OCI-LY3 (cell line): ENCODE results near the gene HCN2.

ENCODE experiments used
- H2AFZ ChIP-seq: fragments of 200-600, 300-600 bp; shearing (Covaris generic); 2 replicates; pipeline ENCODE4 v1.6.0; 2014; ENCODE audit warnings: antibody characterized with exemption, low read depth, low read length
- H3K27ac ChIP-seq: fragments of 200-600, 300-600 bp; sonication (generic); 2 replicates; pipeline ENCODE4 v1.5.1; 2014; ENCODE audit warnings: mild to moderate bottlenecking, low read length, moderate library complexity, mixed read lengths
- H3K27me3 ChIP-seq: fragments of 200-600, 300-600 bp; sonication (generic); 2 replicates; pipeline ENCODE4 v1.6.1; 2014; ENCODE audit warnings: low read depth, low read length, mixed read lengths
- H3K36me3 ChIP-seq: fragments of 200-600, 300-600 bp; sonication (generic); replicated peaks from 2 replicates; pipeline ENCODE3; 2014; ENCODE audit warnings: low read depth, low read length, mixed read lengths
- H3K4me1 ChIP-seq: fragments of 300-600, 200-600 bp; sonication (generic); 2 replicates; pipeline ENCODE4 v1.6.1; 2014; ENCODE audit warnings: low read length, mixed read lengths
- H3K4me2 ChIP-seq: fragments of 200-600, 300-600 bp; sonication (generic); 2 replicates; pipeline ENCODE4 v1.6.1; 2014; ENCODE audit warnings: low read length, mixed read lengths
- H3K4me3 ChIP-seq: fragments of 300-600, 200-600 bp; sonication (generic); 2 replicates; pipeline ENCODE4 v1.5.1; 2014; ENCODE audit warnings: antibody characterized with exemption, mild to moderate bottlenecking, low read length, moderate library complexity
- H3K79me2 ChIP-seq: fragments of 300-600, 200-600 bp; shearing (Covaris generic); 2 replicates; pipeline ENCODE4 v1.6.1; 2014; ENCODE audit warnings: mild to moderate bottlenecking, low read length, mixed read lengths
- H3K9ac ChIP-seq: fragments of 300-600, 200-600 bp; shearing (Covaris generic); 2 replicates; pipeline ENCODE4 v1.6.0; 2014; ENCODE audit warnings: mild to moderate bottlenecking, low read length, moderate library complexity
- H3K9me3 ChIP-seq: fragments of 200-600, 300-600 bp; shearing (Covaris generic); 2 replicates; pipeline ENCODE4 v1.6.1; 2014; ENCODE audit warnings: low read length, mixed read lengths; ENCODE audit not compliant: insufficient read depth
- H4K20me1 ChIP-seq: fragments of 200-600, 300-600 bp; sonication (generic); 2 replicates; pipeline ENCODE4 v1.6.1; 2016; ENCODE audit warnings: low read length, mixed read lengths; ENCODE audit not compliant: insufficient read depth
- EZH2phosphoT487 ChIP-seq: fragments of 200-600 bp; shearing (Covaris generic); IDR thresholded peaks from 2 replicates; pipeline ENCODE4 v1.6.1; 2018; ENCODE audit warnings: antibody characterized with exemption, mixed run types, low read depth
- TF ChIP-seq, protein P1 (sequence below): fragments of 200-600, 300-600 bp; sonication (generic); IDR thresholded peaks from 2 replicates; pipeline ENCODE4 v1.5.1; 2014; ENCODE audit warnings: antibody characterized with exemption, low read length, low read depth

Gene HCN2

DNA sequence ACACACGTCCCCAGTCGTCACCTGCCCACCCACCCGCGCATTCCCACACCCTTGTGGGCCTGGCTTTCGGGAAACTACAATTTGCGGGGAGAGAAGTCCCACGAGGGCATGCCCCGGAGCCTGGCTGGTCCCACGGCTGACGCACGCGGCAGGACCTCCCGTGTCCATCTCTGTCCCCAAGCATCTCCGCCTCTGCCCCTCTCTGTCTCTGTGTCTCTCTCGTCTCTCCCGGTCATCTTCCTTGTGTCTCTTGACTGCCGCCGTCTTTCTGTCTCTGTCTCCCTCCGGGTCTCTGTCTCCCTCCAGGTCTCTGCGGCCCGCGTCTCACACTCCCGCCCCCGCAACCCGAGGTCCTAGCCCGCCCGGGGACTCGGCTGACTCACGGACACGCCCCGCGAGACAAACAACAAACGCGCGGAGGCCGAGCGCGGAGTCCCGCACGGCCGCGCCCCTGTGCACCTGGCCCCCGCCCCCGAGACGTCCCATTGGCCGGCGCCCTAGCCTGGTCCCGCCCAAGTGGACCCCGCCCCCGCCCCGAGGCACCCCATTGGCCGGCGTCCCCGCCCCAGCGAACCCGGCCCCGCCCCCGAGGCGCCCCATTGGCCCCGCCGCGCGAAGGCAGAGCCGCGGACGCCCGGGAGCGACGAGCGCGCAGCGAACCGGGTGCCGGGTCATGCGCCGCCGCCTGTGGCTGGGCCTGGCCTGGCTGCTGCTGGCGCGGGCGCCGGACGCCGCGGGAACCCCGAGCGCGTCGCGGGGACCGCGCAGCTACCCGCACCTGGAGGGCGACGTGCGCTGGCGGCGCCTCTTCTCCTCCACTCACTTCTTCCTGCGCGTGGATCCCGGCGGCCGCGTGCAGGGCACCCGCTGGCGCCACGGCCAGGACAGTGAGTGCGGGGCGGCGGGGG lies 49.8 kb downstream of the HCN2 start, which contains the start of gene FGF22:
Gene FGF22, plus strand, starts transcription at position 627 of the 908 bp plus-strand sequence. Its CDS starts 47 bp downstream, at position 674.
- Histone ChIP-seq H3K79me2 (no peaks in the 10 kb centered on the region), H3K27me3 (no peaks in the 10 kb centered on the region), H3K27ac (no peak within 1 kb of the TSS), H3K4me3 (no peak within 1 kb of the TSS), H3K9ac (no peak within 1 kb of the TSS), H3K9me3 (no peaks in the 10 kb centered on the region), H2AFZ (no peak within 1 kb of the TSS), H4K20me1 (no peaks in the 10 kb centered on the region), H3K4me1 (no peaks in the 10 kb centered on the region), H3K36me3 (peaks cover 5% of the 10 kb centered on the region), H3K4me2 (no peak within 1 kb of the TSS)
- TF ChIP-seq EZH2phosphoT487, result no peak
- TF ChIP-seq, protein P1, sequence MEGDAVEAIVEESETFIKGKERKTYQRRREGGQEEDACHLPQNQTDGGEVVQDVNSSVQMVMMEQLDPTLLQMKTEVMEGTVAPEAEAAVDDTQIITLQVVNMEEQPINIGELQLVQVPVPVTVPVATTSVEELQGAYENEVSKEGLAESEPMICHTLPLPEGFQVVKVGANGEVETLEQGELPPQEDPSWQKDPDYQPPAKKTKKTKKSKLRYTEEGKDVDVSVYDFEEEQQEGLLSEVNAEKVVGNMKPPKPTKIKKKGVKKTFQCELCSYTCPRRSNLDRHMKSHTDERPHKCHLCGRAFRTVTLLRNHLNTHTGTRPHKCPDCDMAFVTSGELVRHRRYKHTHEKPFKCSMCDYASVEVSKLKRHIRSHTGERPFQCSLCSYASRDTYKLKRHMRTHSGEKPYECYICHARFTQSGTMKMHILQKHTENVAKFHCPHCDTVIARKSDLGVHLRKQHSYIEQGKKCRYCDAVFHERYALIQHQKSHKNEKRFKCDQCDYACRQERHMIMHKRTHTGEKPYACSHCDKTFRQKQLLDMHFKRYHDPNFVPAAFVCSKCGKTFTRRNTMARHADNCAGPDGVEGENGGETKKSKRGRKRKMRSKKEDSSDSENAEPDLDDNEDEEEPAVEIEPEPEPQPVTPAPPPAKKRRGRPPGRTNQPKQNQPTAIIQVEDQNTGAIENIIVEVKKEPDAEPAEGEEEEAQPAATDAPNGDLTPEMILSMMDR, result no peak

DNA sequence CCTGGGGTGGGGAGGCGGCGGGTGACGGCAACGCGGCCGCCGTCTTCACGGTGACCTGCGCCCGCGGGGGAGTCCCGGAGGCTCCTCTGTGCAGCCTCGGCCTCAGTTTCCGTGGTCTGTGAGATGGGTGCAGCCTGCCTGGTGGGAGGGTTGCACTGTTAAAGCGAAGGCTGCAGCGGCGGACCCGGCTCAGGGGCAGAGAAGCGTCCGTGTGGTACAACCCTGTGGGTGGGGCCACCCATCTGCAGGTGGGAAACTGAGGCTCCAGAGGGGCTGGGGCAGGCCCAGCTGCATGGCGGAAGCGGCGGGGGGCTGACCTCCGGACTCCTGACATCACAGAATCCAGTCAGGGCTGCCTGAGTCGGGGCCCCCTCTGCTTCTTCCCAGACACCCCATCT lies 50.5 kb downstream of the HCN2 start:
- Histone ChIP-seq H3K4me3 (no peak overlapping the region), H2AFZ (no peak overlapping the region), H4K20me1 (0 out of 2 replicates have a peak, but pooled peaks cover 2% of the 10 kb centered on the region), H3K27me3 (no peaks in the 10 kb centered on the region), H3K27ac (no peak overlapping the region), H3K9me3 (no peaks in the 10 kb centered on the region), H3K4me1 (no peaks in the 10 kb centered on the region), H3K79me2 (no peaks in the 10 kb centered on the region), H3K4me2 (no peak overlapping the region), H3K9ac (no peak overlapping the region), H3K36me3 (peaks cover 9% of the 10 kb centered on the region)
- TF ChIP-seq, protein P1, result no peak
- TF ChIP-seq EZH2phosphoT487, result no peak

DNA sequence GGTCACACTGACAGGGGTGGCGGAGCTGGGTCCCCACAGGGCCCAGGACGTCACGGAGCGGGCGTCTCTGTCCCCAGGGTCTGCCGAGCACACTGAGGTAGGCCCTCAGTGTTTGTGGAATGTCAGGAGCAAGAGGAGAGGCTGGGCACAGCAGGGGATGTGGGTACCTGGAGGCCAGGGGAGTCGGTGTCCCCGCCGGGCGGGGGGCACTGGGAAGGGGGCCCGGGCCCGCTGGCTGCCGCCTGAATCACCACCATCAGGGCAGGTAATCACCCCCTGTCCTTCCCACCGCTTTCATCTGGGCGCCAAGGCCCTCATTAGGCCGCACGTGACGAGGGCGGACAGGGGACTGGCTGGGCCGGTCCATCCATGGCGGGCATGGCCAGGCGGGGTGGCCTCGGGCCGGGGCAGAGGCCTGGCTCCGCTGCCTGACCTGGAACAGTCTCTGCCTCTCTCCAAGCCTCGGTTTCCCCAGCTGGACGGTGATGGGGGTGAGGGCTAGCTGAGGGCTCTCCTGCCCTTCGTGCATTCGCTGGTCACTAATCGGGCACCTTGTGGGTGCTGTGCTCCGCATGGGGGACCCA lies 51.0 kb downstream of the HCN2 start:
- Histone ChIP-seq H3K9me3 (no peaks in the 10 kb centered on the region), H3K27me3 (no peaks in the 10 kb centered on the region), H3K36me3 (peaks cover 11% of the 10 kb centered on the region), H3K4me2 (no peak overlapping the region), H3K4me3 (no peak overlapping the region), H3K27ac (no peak overlapping the region), H3K9ac (no peak overlapping the region), H3K79me2 (no peaks in the 10 kb centered on the region), H2AFZ (no peak overlapping the region), H3K4me1 (no peaks in the 10 kb centered on the region), H4K20me1 (0 out of 2 replicates have a peak, but pooled peaks cover 2% of the 10 kb centered on the region)
- TF ChIP-seq EZH2phosphoT487, result no peak
- TF ChIP-seq, protein P1, result no peak

DNA sequence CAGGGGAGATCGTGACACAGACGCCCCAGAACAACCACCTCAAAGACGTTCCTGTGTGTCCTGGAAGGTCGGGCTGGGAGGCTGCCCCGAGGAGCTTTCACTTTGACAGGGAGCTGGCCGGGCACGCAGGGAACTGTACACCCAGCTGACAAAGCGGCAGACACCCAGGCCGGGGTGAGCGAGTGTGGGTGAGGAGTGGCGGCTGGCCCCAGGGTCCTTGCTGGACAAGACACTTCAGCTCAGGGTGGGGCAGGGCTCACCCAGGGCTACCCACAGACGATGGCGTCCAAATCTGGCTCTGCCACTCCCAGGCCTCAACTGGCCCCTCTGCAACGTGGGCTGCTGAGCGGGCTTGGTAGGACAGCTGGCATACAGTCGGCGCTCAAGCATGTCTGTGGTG lies 52.0 kb downstream of the HCN2 start:
- no peak for TF ChIP-seq EZH2phosphoT487
- TF ChIP-seq, protein P1, result no peak
- H3K9me3 ChIP-seq, result no peaks in the 10 kb centered on the region
- H3K27me3 ChIP-seq, result no peaks in the 10 kb centered on the region
- H3K79me2 ChIP-seq, result no peaks in the 10 kb centered on the region
- H3K4me3 ChIP-seq, result no peak overlapping the region
- H2AFZ ChIP-seq, result no peak overlapping the region
- peaks cover 2% of the 10 kb centered on the region; the same call in 1 of the 2 replicates for H4K20me1 ChIP-seq
- H3K4me2 ChIP-seq, result no peak overlapping the region
- no peak overlapping the region for H3K9ac ChIP-seq
- no peaks in the 10 kb centered on the region for H3K4me1 ChIP-seq
- peaks cover 19% of the 10 kb centered on the region for H3K36me3 ChIP-seq
- H3K27ac ChIP-seq, result no peak overlapping the region
